Suprapubic skin (tissue), 4 donors: ENCODE data around the gene JAKMIP1. TPM values are rescaled to one million over a fixed set of nuclear protein-coding genes. Genes with fewer than 3 reads are reported as not detected.

ENCODE experiments used
- DNase-seq, 2 donors: peaks; one replicate each; pipeline ENCODE4 v3.0.0-alpha.2; 2019; ENCODE audit warnings: low spot score in 2 of 2
- H3K27ac ChIP-seq: fragments of 200-600 bp; sonication (generic); one replicate; pipeline ENCODE4 v1.5.1; 2019
- H3K27me3 ChIP-seq: fragments of 200-600 bp; sonication (generic); one replicate; pipeline ENCODE4 v1.5.1; 2019
- H3K36me3 ChIP-seq: fragments of 200-600 bp; sonication (generic); one replicate; pipeline ENCODE4 v1.5.1; 2019
- H3K4me1 ChIP-seq: fragments of 200-600 bp; sonication (generic); one replicate; pipeline ENCODE4 v1.5.1; 2019
- H3K4me3 ChIP-seq: fragments of 200-600 bp; sonication (generic); one replicate; pipeline ENCODE4 v1.5.1; 2019; ENCODE audit warnings: mild to moderate bottlenecking
- H3K9me3 ChIP-seq: fragments of 200-600 bp; sonication (generic); one replicate; pipeline ENCODE4 v1.5.1; 2019
- EP300 ChIP-seq: sonication (generic); formaldehyde crosslinking; IDR thresholded peaks from one replicate; pipeline ENCODE4 v1.6.1; 2017; ENCODE audit warnings: antibody characterized with exemption
- POLR2A ChIP-seq, 2 donors: fragments of 450-650 bp; IDR thresholded peaks; one replicate each; pipeline ENCODE4 v1.6.1; 2017; ENCODE audit warnings: antibody characterized with exemption in 2 of 2, mild to moderate bottlenecking in 2 of 2, moderate library complexity in 2 of 2
- POLR2AphosphoS5 ChIP-seq, 3 donors: sonication (generic); formaldehyde crosslinking; IDR thresholded peaks; one replicate each; pipeline ENCODE4 v1.6.1; 2017; ENCODE audit warnings: antibody characterized with exemption in 3 of 3
- WGBS: methylation state at CpG from one replicate; pipeline ENCODE4 v1.1.5; 2018; 5-methylcytosine and 5-hydroxymethylcytosine counted together
- total RNA-seq, 4 donors: library from RNA; depleted of rRNA; stranded (reverse); fragments of >200 nt; gene quantifications; one replicate each; pipeline ENCODE4 v1.1.0, GENCODE V29; 2016
- TF ChIP-seq, protein P1 (sequence below), 2 donors: fragments of 200-600 bp in 1 of 2; fragments of 450-650 bp in 1 of 2; sonication (generic) in 1 of 2; IDR thresholded peaks; one replicate each; pipeline ENCODE4 v1.5.1; 2016 to 2019; ENCODE audit warnings: antibody characterized with exemption in 2 of 2, mild to moderate bottlenecking in 1 of 2, moderate library complexity in 1 of 2

Gene JAKMIP1
- total RNA-seq, 4 donors from 2014 or later, result 0.24 TPM; not detected in 3

DNA sequence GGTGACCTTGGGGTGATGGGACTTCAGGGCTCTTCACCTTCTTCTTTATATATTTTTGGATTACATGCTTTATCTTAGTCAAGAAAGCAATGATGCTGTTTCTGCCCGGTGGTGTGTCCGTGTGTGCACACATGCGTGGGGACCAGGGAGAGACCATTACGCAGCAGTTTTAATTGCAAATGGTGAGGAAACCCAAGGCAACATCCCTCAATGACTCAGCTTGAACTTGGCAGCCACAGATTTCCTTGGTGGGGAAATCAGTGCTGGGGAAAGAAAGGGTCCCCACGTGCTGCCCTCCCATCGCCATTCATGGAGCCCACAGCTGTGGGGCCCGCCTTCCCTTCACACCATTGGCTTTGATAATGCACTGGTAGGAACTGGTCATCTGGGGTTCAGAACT lies 136.0 kb downstream of the JAKMIP1 start:
- 87% methylated on average over 7 of the region's 7 CpGs for WGBS
- Histone ChIP-seq H3K4me1 (no peaks in the 10 kb centered on the region), H3K9me3 (peaks cover under 1% of the 10 kb centered on the region), H3K27ac (no peak overlapping the region), H3K27me3 (peaks cover 14% of the 10 kb centered on the region), H3K4me3 (no peak overlapping the region), H3K36me3 (no peaks in the 10 kb centered on the region)
- no peak for DNase-seq
- TF ChIP-seq, protein P1, sequence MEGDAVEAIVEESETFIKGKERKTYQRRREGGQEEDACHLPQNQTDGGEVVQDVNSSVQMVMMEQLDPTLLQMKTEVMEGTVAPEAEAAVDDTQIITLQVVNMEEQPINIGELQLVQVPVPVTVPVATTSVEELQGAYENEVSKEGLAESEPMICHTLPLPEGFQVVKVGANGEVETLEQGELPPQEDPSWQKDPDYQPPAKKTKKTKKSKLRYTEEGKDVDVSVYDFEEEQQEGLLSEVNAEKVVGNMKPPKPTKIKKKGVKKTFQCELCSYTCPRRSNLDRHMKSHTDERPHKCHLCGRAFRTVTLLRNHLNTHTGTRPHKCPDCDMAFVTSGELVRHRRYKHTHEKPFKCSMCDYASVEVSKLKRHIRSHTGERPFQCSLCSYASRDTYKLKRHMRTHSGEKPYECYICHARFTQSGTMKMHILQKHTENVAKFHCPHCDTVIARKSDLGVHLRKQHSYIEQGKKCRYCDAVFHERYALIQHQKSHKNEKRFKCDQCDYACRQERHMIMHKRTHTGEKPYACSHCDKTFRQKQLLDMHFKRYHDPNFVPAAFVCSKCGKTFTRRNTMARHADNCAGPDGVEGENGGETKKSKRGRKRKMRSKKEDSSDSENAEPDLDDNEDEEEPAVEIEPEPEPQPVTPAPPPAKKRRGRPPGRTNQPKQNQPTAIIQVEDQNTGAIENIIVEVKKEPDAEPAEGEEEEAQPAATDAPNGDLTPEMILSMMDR (IDR thresholded peaks at IDR 0.05), result no peak
- TF ChIP-seq POLR2AphosphoS5 (IDR thresholded peaks at IDR 0.05) (no peak), EP300 (no peak), POLR2A (IDR thresholded peaks at IDR 0.05) (no peak)

DNA sequence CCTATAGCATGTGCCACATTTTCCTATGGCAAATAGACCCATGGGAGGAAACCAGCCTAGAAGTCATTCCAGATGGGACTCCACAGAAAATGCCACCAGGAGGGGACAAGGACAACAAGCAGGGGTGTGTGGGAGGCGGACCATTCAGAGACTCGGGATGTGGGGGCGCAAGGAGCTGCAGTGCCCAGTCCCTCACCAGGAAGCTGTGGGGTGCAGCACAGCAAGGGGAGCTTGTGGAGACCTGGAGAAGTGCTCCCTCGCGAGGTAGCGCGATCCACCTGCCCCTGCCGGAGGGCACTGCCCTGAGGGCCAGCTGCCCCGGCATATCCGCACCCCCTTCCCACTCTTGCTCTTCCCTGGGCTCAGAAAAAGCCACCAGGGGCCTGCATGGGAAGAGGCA lies 136.7 kb downstream of the JAKMIP1 start:
- TF ChIP-seq POLR2A (IDR thresholded peaks at IDR 0.05), result no peak
- no peak for TF ChIP-seq EP300
- TF ChIP-seq, protein P1 (IDR thresholded peaks at IDR 0.05), result no peak
- TF ChIP-seq POLR2AphosphoS5 (IDR thresholded peaks at IDR 0.05), result no peak
- H3K4me3 ChIP-seq, result no peak overlapping the region
- no peak for DNase-seq

GRCh38 chr4:6062133-6062532 lies 138.2 kb downstream of the JAKMIP1 start:
- WGBS, result 94% methylated on average over 12 of the region's 12 CpGs
- no peak overlapping the region for H3K27ac ChIP-seq
- no peaks in the 10 kb centered on the region for H3K4me1 ChIP-seq
- no peaks in the 10 kb centered on the region for H3K36me3 ChIP-seq
- DNase-seq, result no peak
- peaks cover 5% of the 10 kb centered on the region for H3K27me3 ChIP-seq
- TF ChIP-seq EP300 (no peak), POLR2AphosphoS5 (IDR thresholded peaks at IDR 0.05) (no peak), POLR2A (IDR thresholded peaks at IDR 0.05) (no peak)
- TF ChIP-seq, protein P1 (IDR thresholded peaks at IDR 0.05), result no peak
- peaks cover 18% of the 10 kb centered on the region for H3K9me3 ChIP-seq
- no peak overlapping the region for H3K4me3 ChIP-seq

More for the DNA sequence above, 136.7 kb downstream of the JAKMIP1 start:
- Histone ChIP-seq H3K36me3 (no peaks in the 10 kb centered on the region), H3K27me3 (peaks cover 14% of the 10 kb centered on the region), H3K4me1 (no peaks in the 10 kb centered on the region), H3K27ac (no peak overlapping the region), H3K9me3 (peaks cover 8% of the 10 kb centered on the region)
- 99% methylated on average over 7 of the region's 10 CpGs for WGBS

GRCh38 chr4:6059375-6059805 lies 141.0 kb downstream of the JAKMIP1 start:
- Histone ChIP-seq H3K4me3 (no peak overlapping the region), H3K27me3 (peaks cover 4% of the 10 kb centered on the region), H3K27ac (no peak overlapping the region), H3K9me3 (peaks cover 18% of the 10 kb centered on the region), H3K36me3 (no peaks in the 10 kb centered on the region), H3K4me1 (no peaks in the 10 kb centered on the region)
- DNase-seq, result no peak
- WGBS, result 96% methylated on average over 7 of the region's 7 CpGs
- no peak for TF ChIP-seq POLR2A (IDR thresholded peaks at IDR 0.05)
- no peak for TF ChIP-seq EP300

- no peak for TF ChIP-seq POLR2AphosphoS5 (IDR thresholded peaks at IDR 0.05)
- TF ChIP-seq EP300, result no peak
- TF ChIP-seq, protein P1 (IDR thresholded peaks at IDR 0.05), result no peak
- TF ChIP-seq POLR2A (IDR thresholded peaks at IDR 0.05), result no peak
Measured at GRCh38 chr4:6058531-6059374, 141.6 kb downstream of the JAKMIP1 start.

More at GRCh38 chr4:6058531-6059374, 141.6 kb downstream of the JAKMIP1 start:
- Histone ChIP-seq H3K9me3 (peaks cover 18% of the 10 kb centered on the region), H3K36me3 (no peaks in the 10 kb centered on the region), H3K4me1 (no peaks in the 10 kb centered on the region), H3K27ac (no peak overlapping the region), H3K27me3 (peaks cover 3% of the 10 kb centered on the region), H3K4me3 (no peak overlapping the region)
- DNase-seq, result no peak
- 95% methylated on average over 11 of the region's 12 CpGs for WGBS
